H9 (cell line): ENCODE results near the gene B3GALT5. TPM values are rescaled to one million over a fixed set of nuclear protein-coding genes. Genes with fewer than 3 reads are reported as not detected.

Experiments
- DNase-seq: peaks from one replicate; pipeline ENCODE4 v3.0.0-alpha.2; 2017
- H2AFZ ChIP-seq: one replicate; pipeline ENCODE4 v1.6.1; 2013; ENCODE audit warnings: mild to moderate bottlenecking, low read length, control low read depth, moderate library complexity
- H2AK5ac ChIP-seq: 2 replicates; pipeline ENCODE4 v1.6.1; 2013; ENCODE audit warnings: low read length, control low read depth, mixed read lengths; ENCODE audit not compliant: insufficient read length
- H2BK120ac ChIP-seq: one replicate; pipeline ENCODE4 v1.6.1; 2013; ENCODE audit warnings: low read depth, mild to moderate bottlenecking, low read length, control low read depth, inconsistent platforms; ENCODE audit not compliant: poor library complexity, severe bottlenecking
- H2BK12ac ChIP-seq: 2 replicates; pipeline ENCODE4 v1.6.1; 2013; ENCODE audit warnings: low read length, control low read depth, mixed read lengths, low read depth; ENCODE audit not compliant: insufficient read length
- H2BK15ac ChIP-seq: 2 replicates; pipeline ENCODE4 v1.6.1; 2013; ENCODE audit warnings: low read depth, low read length, control low read depth
- H2BK20ac ChIP-seq: one replicate; pipeline ENCODE4 v1.6.1; 2013; ENCODE audit warnings: low read depth, mild to moderate bottlenecking, low read length, control low read depth, inconsistent platforms; ENCODE audit not compliant: poor library complexity, severe bottlenecking
- H2BK5ac ChIP-seq: 2 replicates; pipeline ENCODE4 v1.6.1; 2013; ENCODE audit warnings: low read length, control low read depth, mixed read lengths; ENCODE audit not compliant: insufficient read length
- H3K14ac ChIP-seq: 2 replicates; pipeline ENCODE4 v1.6.1; 2013; ENCODE audit warnings: low read length, control low read depth; ENCODE audit not compliant: insufficient read depth
- H3K18ac ChIP-seq: 2 replicates; pipeline ENCODE4 v1.6.1; 2013; ENCODE audit warnings: low read depth, mild to moderate bottlenecking, mixed read lengths, low read length, control low read depth; ENCODE audit not compliant: insufficient read length
- H3K23ac ChIP-seq: 2 replicates; pipeline ENCODE4 v1.6.1; 2013; ENCODE audit warnings: low read length, control low read depth, mixed read lengths, low read depth; ENCODE audit not compliant: insufficient read length
- H3K23me2 ChIP-seq: 2 replicates; pipeline ENCODE4 v1.6.1; 2013; ENCODE audit warnings: low read depth, mild to moderate bottlenecking, mixed read lengths, low read length, control low read depth; ENCODE audit not compliant: insufficient read length, poor library complexity, severe bottlenecking
- H3K27ac ChIP-seq: 2 replicates; pipeline ENCODE4 v1.5.1; 2013; ENCODE audit warnings: low read length, control low read depth, mixed read lengths, low read depth; ENCODE audit not compliant: insufficient read length
- H3K27me3 ChIP-seq: 2 replicates; pipeline ENCODE4 v1.6.1; 2013; ENCODE audit warnings: low read length, control low read depth, inconsistent platforms; ENCODE audit not compliant: insufficient read depth
- H3K4ac ChIP-seq: 2 replicates; pipeline ENCODE4 v1.6.1; 2013; ENCODE audit warnings: low read depth, mild to moderate bottlenecking, control low read depth, inconsistent platforms, low read length, moderate library complexity
- H3K4me1 ChIP-seq: 2 replicates; pipeline ENCODE4 v1.6.1; 2013; ENCODE audit warnings: low read length, control low read depth, inconsistent platforms; ENCODE audit not compliant: insufficient read depth
- H3K4me2 ChIP-seq: 2 replicates; pipeline ENCODE4 v1.6.1; 2013; ENCODE audit warnings: low read length, control low read depth, mixed read lengths; ENCODE audit not compliant: insufficient read length, insufficient read depth
- H3K56ac ChIP-seq: 2 replicates; pipeline ENCODE4 v1.6.1; 2013; ENCODE audit warnings: low read depth, mild to moderate bottlenecking, mixed read lengths, low read length, control low read depth; ENCODE audit not compliant: insufficient read length
- H3K79me1 ChIP-seq: 2 replicates; pipeline ENCODE4 v1.6.1; 2013; ENCODE audit warnings: low read depth, mild to moderate bottlenecking, moderate library complexity, low read length, control low read depth, inconsistent platforms; ENCODE audit not compliant: insufficient read depth, poor library complexity, severe bottlenecking
- H3K79me2 ChIP-seq: 2 replicates; pipeline ENCODE4 v1.6.1; 2013; ENCODE audit warnings: low read length, control low read depth, inconsistent platforms; ENCODE audit not compliant: insufficient read depth
- H3K9ac ChIP-seq: 2 replicates; pipeline ENCODE4 v1.6.1; 2013; ENCODE audit warnings: low read length, control low read depth, mixed read lengths; ENCODE audit not compliant: insufficient read length; ENCODE audit errors: extremely low read depth
- H3K9me3 ChIP-seq: one replicate; pipeline ENCODE4 v1.6.1; 2013; ENCODE audit warnings: low read depth, low read length, inconsistent platforms; ENCODE audit not compliant: control insufficient read depth
- H3T11ph ChIP-seq: one replicate; pipeline ENCODE4 v1.6.1; 2013; ENCODE audit warnings: mild to moderate bottlenecking, low read length, control low read depth, inconsistent platforms
- H4K20me1 ChIP-seq: one replicate; pipeline ENCODE4 v1.6.1; 2013; ENCODE audit not compliant: control insufficient read depth, insufficient read length, insufficient read depth
- H4K5ac ChIP-seq: 2 replicates; pipeline ENCODE4 v1.6.1; 2013; ENCODE audit warnings: low read depth, mild to moderate bottlenecking, mixed read lengths, low read length, control low read depth; ENCODE audit not compliant: insufficient read length
- H4K8ac ChIP-seq: replicated peaks from 2 replicates; pipeline ENCODE4 v1.6.1; 2013; ENCODE audit warnings: low read length, control low read depth, mixed read lengths, low read depth; ENCODE audit not compliant: insufficient read length
- H4K91ac ChIP-seq: 2 replicates; pipeline ENCODE4 v1.6.1; 2013; ENCODE audit warnings: low read depth, mild to moderate bottlenecking, moderate library complexity, mixed read lengths, low read length, control low read depth; ENCODE audit not compliant: insufficient read length
- H3K27ac Mint-ChIP-seq, 3 experiments: 2 replicates in 2 of 3; 3 replicates in 1 of 3; pipeline ENCODE4 v1.8.0; 2020 to 2021; ENCODE audit warnings: mixed read lengths in 3 of 3, mild to moderate bottlenecking in 1 of 3, moderate library complexity in 1 of 3
- H3K27me3 Mint-ChIP-seq: 2 replicates; pipeline ENCODE4 v1.8.0; 2021; ENCODE audit warnings: low read depth, mild to moderate bottlenecking, moderate library complexity, mixed read lengths
- H3K36me3 Mint-ChIP-seq, 3 experiments: 2 replicates in 2 of 3; 3 replicates in 1 of 3; pipeline ENCODE4 v1.8.0; 2020 to 2021; ENCODE audit warnings: low read depth in 3 of 3, mixed read lengths in 3 of 3; ENCODE audit not compliant: insufficient read depth in 1 of 3
- H3K4me1 Mint-ChIP-seq, 2 experiments: 2 replicates each; pipeline ENCODE4 v1.8.0; 2020; ENCODE audit warnings: mixed read lengths in 2 of 2
- H3K4me3 Mint-ChIP-seq, 2 experiments: 2 replicates in 1 of 2; 3 replicates in 1 of 2; pipeline ENCODE4 v1.8.0; 2020 to 2021; ENCODE audit warnings: mild to moderate bottlenecking in 2 of 2, mixed read lengths in 2 of 2, moderate library complexity in 1 of 2
- H3K9me3 Mint-ChIP-seq, 2 experiments: 2 replicates in 1 of 2; 3 replicates in 1 of 2; pipeline ENCODE4 v1.8.0; 2020; ENCODE audit warnings: mild to moderate bottlenecking in 2 of 2, mixed read lengths in 2 of 2, moderate library complexity in 1 of 2
- WGBS: extraction: QIAGEN DNeasy Blood & Tissue Kit; methylation state at CpG from one replicate; pipeline ENCODE4 v1.1.7; 2013; ENCODE audit warnings: missing lambda C conversion rate, low lambda C conversion rate, mixed read lengths; ENCODE audit not compliant: insufficient read length; ENCODE audit errors: extremely low coverage; 5-methylcytosine and 5-hydroxymethylcytosine counted together
- total RNA-seq: library from RNA; stranded (reverse); gene quantifications from 2 replicates; pipeline ENCODE4 v1.2.1, GENCODE V29; 2021
- TF ChIP-seq, protein P1 (sequence below): fragments of 200-600 bp; sonication (generic); conservative IDR thresholded peaks from 3 replicates; pipeline ENCODE4 v1.8.0; 2021; ENCODE audit warnings: antibody characterized with exemption, mild to moderate bottlenecking

Gene B3GALT5
- total RNA-seq, 1 experiment from 2014 or later = 24.7 TPM

DNA sequence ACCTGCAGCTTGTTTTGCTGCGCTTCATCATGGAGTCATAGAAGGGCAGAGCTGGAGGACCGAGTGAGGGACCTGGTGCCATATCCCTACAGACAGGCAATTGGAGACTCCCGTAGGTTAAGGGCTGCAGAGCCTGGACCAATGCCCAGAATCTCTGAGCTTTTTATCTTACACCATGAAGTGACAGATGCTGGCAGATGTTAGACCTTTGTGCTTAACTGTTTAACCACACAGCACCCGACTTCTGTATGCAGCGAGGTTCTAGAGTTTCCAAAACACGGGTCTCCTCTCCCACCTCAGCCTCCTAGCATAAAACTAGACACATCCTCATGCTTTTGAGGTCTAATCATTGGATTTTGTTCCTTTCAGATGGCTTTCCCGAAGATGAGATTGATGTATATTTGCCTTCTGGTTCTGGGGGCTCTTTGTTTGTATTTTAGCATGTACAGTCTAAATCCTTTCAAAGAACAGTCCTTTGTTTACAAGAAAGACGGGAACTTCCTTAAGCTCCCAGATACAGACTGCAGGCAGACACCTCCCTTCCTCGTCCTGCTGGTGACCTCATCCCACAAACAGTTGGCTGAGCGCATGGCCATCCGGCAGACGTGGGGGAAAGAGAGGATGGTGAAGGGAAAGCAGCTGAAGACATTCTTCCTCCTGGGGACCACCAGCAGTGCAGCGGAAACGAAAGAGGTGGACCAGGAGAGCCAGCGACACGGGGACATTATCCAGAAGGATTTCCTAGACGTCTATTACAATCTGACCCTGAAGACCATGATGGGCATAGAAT is 47.6 kb downstream of the B3GALT5 start:
- no peak overlapping the region for H2BK12ac ChIP-seq
- no peak overlapping the region for H2AFZ ChIP-seq
- no peak overlapping the region for H2BK120ac ChIP-seq
- no peak overlapping the region for H4K5ac ChIP-seq
- H4K8ac ChIP-seq = no peak overlapping the region
- no peak overlapping the region for H3K56ac ChIP-seq
- no peak overlapping the region for H3K14ac ChIP-seq
- no peaks in the 10 kb centered on the region for H3K27me3 ChIP-seq
- H3K79me1 ChIP-seq = peaks cover 2% of the 10 kb centered on the region
- DNase-seq = no peak
- peak overlapping the region; percentile 27 to 95 (median 75); a peak in 3 of 7 replicates for H3K27ac Mint-ChIP-seq
- H2BK15ac ChIP-seq = no peak overlapping the region
- H3K4me1 Mint-ChIP-seq = peaks cover 26 to 28% of the 10 kb centered on the region in 2 experiments
- H3K9me3 ChIP-seq = no peaks in the 10 kb centered on the region
- H3K27ac ChIP-seq = no peak overlapping the region
- no peak overlapping the region for H2BK5ac ChIP-seq
- H3K4ac ChIP-seq = no peak overlapping the region
- H2BK20ac ChIP-seq = no peak overlapping the region
- no CpG with 5 or more reads among the region's 17 CpGs for WGBS
- no peak overlapping the region for H3K9ac ChIP-seq
- H3T11ph ChIP-seq = no peak overlapping the region
- H3K4me3 Mint-ChIP-seq = no peak overlapping the region; a peak in 1 of 5 replicates
- H3K79me2 ChIP-seq = no peaks in the 10 kb centered on the region
- H3K4me1 ChIP-seq = 0 out of 2 replicates have a peak, but pooled peaks cover 3% of the 10 kb centered on the region
- H3K4me2 ChIP-seq = no peak overlapping the region
- H4K20me1 ChIP-seq = no peaks in the 10 kb centered on the region
- no peaks in the 10 kb centered on the region for H3K27me3 Mint-ChIP-seq
- H3K36me3 Mint-ChIP-seq = peaks cover 52 to 87% (median 64%) of the 10 kb centered on the region in 3 experiments
- H3K23me2 ChIP-seq = no peaks in the 10 kb centered on the region
- H4K91ac ChIP-seq = no peak overlapping the region
- no peak overlapping the region for H3K23ac ChIP-seq
- no peak overlapping the region for H2AK5ac ChIP-seq
- TF ChIP-seq, protein P1, sequence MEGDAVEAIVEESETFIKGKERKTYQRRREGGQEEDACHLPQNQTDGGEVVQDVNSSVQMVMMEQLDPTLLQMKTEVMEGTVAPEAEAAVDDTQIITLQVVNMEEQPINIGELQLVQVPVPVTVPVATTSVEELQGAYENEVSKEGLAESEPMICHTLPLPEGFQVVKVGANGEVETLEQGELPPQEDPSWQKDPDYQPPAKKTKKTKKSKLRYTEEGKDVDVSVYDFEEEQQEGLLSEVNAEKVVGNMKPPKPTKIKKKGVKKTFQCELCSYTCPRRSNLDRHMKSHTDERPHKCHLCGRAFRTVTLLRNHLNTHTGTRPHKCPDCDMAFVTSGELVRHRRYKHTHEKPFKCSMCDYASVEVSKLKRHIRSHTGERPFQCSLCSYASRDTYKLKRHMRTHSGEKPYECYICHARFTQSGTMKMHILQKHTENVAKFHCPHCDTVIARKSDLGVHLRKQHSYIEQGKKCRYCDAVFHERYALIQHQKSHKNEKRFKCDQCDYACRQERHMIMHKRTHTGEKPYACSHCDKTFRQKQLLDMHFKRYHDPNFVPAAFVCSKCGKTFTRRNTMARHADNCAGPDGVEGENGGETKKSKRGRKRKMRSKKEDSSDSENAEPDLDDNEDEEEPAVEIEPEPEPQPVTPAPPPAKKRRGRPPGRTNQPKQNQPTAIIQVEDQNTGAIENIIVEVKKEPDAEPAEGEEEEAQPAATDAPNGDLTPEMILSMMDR = no peak
- H3K18ac ChIP-seq = no peak overlapping the region
- no peaks in the 10 kb centered on the region for H3K9me3 Mint-ChIP-seq
